GM12801 (cell line): ENCODE measurements around the gene ODC1.

Experiments used
- CTCF ChIP-seq: IDR thresholded peaks from one replicate; pipeline ENCODE4 v1.5.1; 2011; ENCODE audit warnings: control low read depth; ENCODE audit not compliant: insufficient read length; ENCODE audit errors: extremely low read depth

ODC1 gene

GRCh38 chr2:10407841-10408648 is 40.1 kb downstream of the ODC1 start:
- no peak for TF ChIP-seq CTCF

- TF ChIP-seq CTCF, result no peak
Observed at GRCh38 chr2:10407432-10407831, 40.7 kb downstream of the ODC1 start.

GRCh38 chr2:10406491-10407188 is 41.5 kb downstream of the ODC1 start:
- TF ChIP-seq CTCF, result no peak

GRCh38 chr2:10406016-10406415 is 42.1 kb downstream of the ODC1 start:
- no peak for TF ChIP-seq CTCF

- no peak for TF ChIP-seq CTCF
Observed at GRCh38 chr2:10405448-10405847, 42.7 kb downstream of the ODC1 start.

- TF ChIP-seq CTCF, result no peak
Observed at GRCh38 chr2:10404324-10405143, 43.6 kb downstream of the ODC1 start.

GRCh38 chr2:10402653-10403215 is 45.4 kb downstream of the ODC1 start:
- no peak for TF ChIP-seq CTCF
